Measurements from ENCODE around the gene REXO4.

- TF ChIP-seq CTCF (optimal IDR thresholded peaks at IDR 0.05 in 1 of 3, IDR thresholded peaks at IDR 0.05 in 1 of 3, conservative IDR thresholded peaks at IDR 0.05 in 1 of 3; ENCODE audit: extremely low read depth in 1 of 3, insufficient read depth in 2 of 3, low read length in 3 of 3): no peak
- no peak for TF ChIP-seq EZH2 (IDR thresholded peaks at IDR 0.05; ENCODE audit: low read length)
Observed at GRCh38 chr9:133377721-133378216, 40.0 kb downstream of the REXO4 start.
